ENCODE measurements around the gene PHACTR4. TPM values are rescaled to one million over a fixed set of nuclear protein-coding genes. Genes with fewer than 3 reads are reported as not detected.

PHACTR4 gene
- total and polyA plus RNA-seq, 2 of the 4 experiments (the other 2 are of a cell fraction): 7.5 to 15.0 TPM

GRCh38 chr1:28537457-28538199 lies 168.1 kb downstream of the PHACTR4 start:
- H3K27ac ChIP-seq (ENCODE audit: insufficient read depth, low read length): no peak overlapping the region
- in situ Hi-C loops (cut with MboI; ENCODE audit: low sequenced_read_pairs): no loop called here

More at GRCh38 chr1:28537457-28538199, 168.1 kb downstream of the PHACTR4 start:
- Histone ChIP-seq H3K14ac (replicated peaks; ENCODE audit: low read depth, low read length) (no peak overlapping the region), H4K20me1 (ENCODE audit: insufficient read depth, low read length) (no peaks in the 10 kb centered on the region), H3K9me1 (ENCODE audit: insufficient read depth, low read length) (peaks cover 5% of the 10 kb centered on the region; the same call in 1 of the 2 replicates), H4K8ac (ENCODE audit: low read depth in 2 of 2, low read length in 2 of 2) (no peak overlapping the region), H3K9ac (ENCODE audit: low read depth, low read length) (no peak overlapping the region), H3K27me3 (ENCODE audit: control insufficient read depth, insufficient read depth, low read length) (no peaks in the 10 kb centered on the region), H3K4ac (ENCODE audit: low read depth, low read length) (no peak overlapping the region), H3K56ac (ENCODE audit: extremely low read depth, insufficient read depth, low read length) (no peak overlapping the region), H3K9me3 (ENCODE audit: control insufficient read depth, insufficient read depth, low read length) (no peaks in the 10 kb centered on the region), H4K91ac (ENCODE audit: insufficient read depth, low read depth, low read length) (no peak overlapping the region), H3K4me2 (ENCODE audit: low read depth, low read length) (no peak overlapping the region), H2BK20ac (ENCODE audit: low read depth, low read length) (no peak overlapping the region), H2AFZ (replicated peaks; ENCODE audit: low read length, poor library complexity) (no peak overlapping the region), H3K18ac (ENCODE audit: low read depth, low read length) (no peak overlapping the region), H3K79me1 (ENCODE audit: low read depth in 1 of 2, low read length in 2 of 2) (no peaks in the 10 kb centered on the region; a peak in 1 of 4 replicates), H4K5ac (ENCODE audit: low read depth, low read length) (no peak overlapping the region), H2BK120ac (ENCODE audit: low read depth, low read length) (no peak overlapping the region), H2AK9ac (replicated peaks; ENCODE audit: low read depth, low read length, poor library complexity) (no peak overlapping the region), H2BK5ac (ENCODE audit: low read depth, low read length, poor library complexity, severe bottlenecking) (no peak overlapping the region), H2BK15ac (ENCODE audit: low read depth, low read length) (no peak overlapping the region), H2AK5ac (ENCODE audit: low read depth, low read length) (no peak overlapping the region), H3K36me3 (ENCODE audit: control insufficient read depth, insufficient read depth, low read length) (peaks cover 30% of the 10 kb centered on the region), H3K4me3 (ENCODE audit: insufficient read depth, low read depth, low read length) (no peak overlapping the region), H3K23ac (ENCODE audit: low read depth, low read length) (no peak overlapping the region), H3K4me1 (ENCODE audit: control insufficient read depth, insufficient read depth, low read length) (no peaks in the 10 kb centered on the region)
- ChIA-PET POLR2A (ENCODE audit: unreplicated experiment) (no interaction called here), CTCF (no interaction called here)
- TF ChIP-seq MAZ (IDR thresholded peaks at IDR 0.05; ENCODE audit: borderline replicate concordance, low read depth, low read length): no peak
- TF ChIP-seq USF2 (IDR thresholded peaks at IDR 0.05; ENCODE audit: low read depth, low read length): no peak
- TF ChIP-seq RFX5 (IDR thresholded peaks at IDR 0.05; ENCODE audit: low read depth, low read length): no peak
- TF ChIP-seq ELK1 (IDR thresholded peaks at IDR 0.05; ENCODE audit: borderline replicate concordance, low read depth, low read length): no peak
- no peak for TF ChIP-seq RCOR1 (IDR thresholded peaks at IDR 0.05; ENCODE audit: insufficient replicate concordance, low read length)
- TF ChIP-seq RAD21 (IDR thresholded peaks at IDR 0.05; ENCODE audit: low read length): no peak
- TF ChIP-seq BHLHE40 (IDR thresholded peaks at IDR 0.05; ENCODE audit: low read depth, low read length): no peak
- TF ChIP-seq CTCF (conservative IDR thresholded peaks at IDR 0.05; ENCODE audit: low read depth, low read length): no peak
- no peak for ATAC-seq (ENCODE audit: low read depth)
- no peak for DNase-seq
- dilution Hi-C loops (cut with HindIII; ENCODE audit: low sequenced_read_pairs, unreplicated experiment) (no loop called here), intact Hi-C loops (cut with micrococcal nuclease) (no loop called here)
- BruUV-seq (replicated peaks): no TSS peak
- 100% methylated on average over 1 of the region's 8 CpGs; no CpG with 5 or more reads in 1 of the 2 experiments for WGBS, 2 experiments (ENCODE audit: extremely low coverage in 2 of 2, insufficient read length in 1 of 2)
